ENCODE data around the gene CDC42SE2. TPM values are rescaled to one million over a fixed set of nuclear protein-coding genes. Genes with fewer than 3 reads are reported as not detected.
"Not testable (repeated sequence)": the region's sequence is repeated elsewhere in the genome, so short reads cannot be mapped to it uniquely, and the experiment has no call there.

CDC42SE2 gene
- total RNA-seq, 1 donor from 2014 or later, result 73.2 TPM

- FAIRE-seq (no peak), DNase-seq (ENCODE audit: low read depth) (no peak)
- no peaks in the 10 kb centered on the region for H3K36me3 ChIP-seq (ENCODE audit: control insufficient read depth, insufficient read depth, low read length)
- TF ChIP-seq CTCF (IDR thresholded peaks at IDR 0.05; ENCODE audit: insufficient read depth, low read length, severe bottlenecking), result no peak
- H3K27me3 ChIP-seq (ENCODE audit: control insufficient read depth, insufficient read depth, low read length), result no peaks in the 10 kb centered on the region
- H3K4me3 ChIP-seq (ENCODE audit: low read depth, low read length), result no peak overlapping the region
Measured at GRCh38 chr5:131305138-131305689, 41.4 kb downstream of the CDC42SE2 start.

DNA sequence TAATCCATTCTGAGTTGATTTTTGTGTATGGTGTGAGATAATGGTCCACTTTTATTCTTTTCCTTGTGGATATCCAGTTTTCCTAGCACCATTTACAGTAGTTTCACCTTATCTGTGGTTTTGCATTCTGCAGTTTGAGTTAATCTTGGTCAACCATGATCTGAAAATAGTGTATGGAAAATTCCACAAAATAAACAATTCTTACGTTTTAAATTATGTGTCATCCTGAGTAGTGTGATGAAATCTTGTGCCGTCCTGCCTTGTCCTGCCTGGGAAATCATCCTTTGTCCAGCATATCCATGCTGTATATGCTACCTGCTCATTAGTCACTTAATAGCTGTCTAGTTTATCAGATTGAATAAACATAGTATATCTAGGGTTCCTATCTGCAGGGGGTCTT lies 42.1 kb downstream of the CDC42SE2 start:
- Histone ChIP-seq H3K36me3 (ENCODE audit: control insufficient read depth, insufficient read depth, low read length) (no peaks in the 10 kb centered on the region), H3K4me3 (ENCODE audit: low read depth, low read length) (no peak overlapping the region), H3K27me3 (ENCODE audit: control insufficient read depth, insufficient read depth, low read length) (no peaks in the 10 kb centered on the region)
- FAIRE-seq (no peak), DNase-seq (ENCODE audit: low read depth) (peak; percentile 83)
- TF ChIP-seq CTCF (IDR thresholded peaks at IDR 0.05; ENCODE audit: insufficient read depth, low read length, severe bottlenecking), result no peak

GRCh38 chr5:131312235-131312772 lies 48.5 kb downstream of the CDC42SE2 start:
- FAIRE-seq; H3K27me3 ChIP-seq (ENCODE audit: control insufficient read depth, insufficient read depth, low read length); DNase-seq (ENCODE audit: low read depth); H3K4me3 ChIP-seq (ENCODE audit: low read depth, low read length); H3K36me3 ChIP-seq (ENCODE audit: control insufficient read depth, insufficient read depth, low read length): not testable (repeated sequence)

- no peaks in the 10 kb centered on the region for H3K36me3 ChIP-seq (ENCODE audit: control insufficient read depth, insufficient read depth, low read length)
- no peaks in the 10 kb centered on the region for H3K27me3 ChIP-seq (ENCODE audit: control insufficient read depth, insufficient read depth, low read length)
- DNase-seq (ENCODE audit: low read depth) (no peak), FAIRE-seq (no peak)
- no peak overlapping the region for H3K4me3 ChIP-seq (ENCODE audit: low read depth, low read length)
- TF ChIP-seq CTCF (IDR thresholded peaks at IDR 0.05; ENCODE audit: insufficient read depth, low read length, severe bottlenecking), result no peak
Measured at GRCh38 chr5:131316026-131316425, 52.2 kb downstream of the CDC42SE2 start.

DNA sequence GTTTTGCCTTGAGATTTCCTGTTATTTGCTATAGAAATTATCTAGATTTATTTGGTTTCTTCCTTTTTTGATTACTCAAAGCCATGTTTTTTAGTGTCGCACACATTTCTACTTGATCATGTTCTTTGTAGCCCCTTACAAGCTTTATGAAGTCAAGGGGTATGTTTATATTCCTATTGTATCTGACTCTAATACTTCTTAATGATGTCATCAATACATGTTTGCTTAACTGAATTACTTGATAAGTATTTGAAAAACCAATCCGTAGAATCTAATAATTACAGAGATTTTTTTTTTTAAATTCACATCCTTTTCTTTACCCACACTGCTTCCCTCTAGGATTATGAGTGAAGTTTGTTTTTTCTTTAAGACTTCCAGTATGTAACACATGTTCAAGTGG lies 53.0 kb downstream of the CDC42SE2 start:
- Histone ChIP-seq H3K4me3 (ENCODE audit: low read depth, low read length) (no peak overlapping the region), H3K36me3 (ENCODE audit: control insufficient read depth, insufficient read depth, low read length) (no peaks in the 10 kb centered on the region), H3K27me3 (ENCODE audit: control insufficient read depth, insufficient read depth, low read length) (no peaks in the 10 kb centered on the region)
- no peak for DNase-seq (ENCODE audit: low read depth)
- no peak for TF ChIP-seq CTCF (IDR thresholded peaks at IDR 0.05; ENCODE audit: insufficient read depth, low read length, severe bottlenecking)
- no peak for FAIRE-seq

- Histone ChIP-seq H3K36me3 (ENCODE audit: control insufficient read depth, insufficient read depth, low read length) (no peaks in the 10 kb centered on the region), H3K4me3 (ENCODE audit: low read depth, low read length) (no peak overlapping the region), H3K27me3 (ENCODE audit: control insufficient read depth, insufficient read depth, low read length) (no peaks in the 10 kb centered on the region)
- no peak for FAIRE-seq
- no peak for DNase-seq (ENCODE audit: low read depth)
- TF ChIP-seq CTCF (IDR thresholded peaks at IDR 0.05; ENCODE audit: insufficient read depth, low read length, severe bottlenecking), result no peak
Measured at GRCh38 chr5:131318455-131318854, 54.6 kb downstream of the CDC42SE2 start.
